Stomach smooth muscle (tissue), 2 donors: ENCODE results near the gene AQP12B.
"Not testable (repeated sequence)": the region's sequence is repeated elsewhere in the genome, so short reads cannot be mapped to it uniquely, and the experiment has no call there.

Experiments
- H3K27ac ChIP-seq: one replicate; pipeline ENCODE4 v1.7.0; 2013; ENCODE audit warnings: mild to moderate bottlenecking, low read length, inconsistent platforms
- H3K27me3 ChIP-seq, 2 donors: one replicate each; pipeline ENCODE4 v1.7.0; 2013; ENCODE audit warnings: low read length in 2 of 2; ENCODE audit not compliant: insufficient read depth in 2 of 2, control insufficient read depth in 1 of 2
- H3K36me3 ChIP-seq, 2 donors: one replicate each; pipeline ENCODE4 v1.7.0; 2013; ENCODE audit warnings: low read length in 2 of 2; ENCODE audit not compliant: control insufficient read depth in 2 of 2, insufficient read depth in 2 of 2
- H3K4me1 ChIP-seq: one replicate; pipeline ENCODE4 v1.7.0; 2013; ENCODE audit warnings: low read length; ENCODE audit not compliant: control insufficient read depth, insufficient read depth
- H3K4me3 ChIP-seq, 2 donors: one replicate each; pipeline ENCODE4 v1.7.0; 2013; ENCODE audit warnings: low read length in 2 of 2
- H3K9ac ChIP-seq, 2 donors: one replicate each; pipeline ENCODE4 v1.7.0; 2013; ENCODE audit warnings: low read length in 2 of 2, mild to moderate bottlenecking in 1 of 2
- H3K9me3 ChIP-seq, 2 donors: one replicate each; pipeline ENCODE4 v1.7.0; 2013; ENCODE audit warnings: low read length in 2 of 2; ENCODE audit not compliant: control insufficient read depth in 2 of 2
- donor health status: healthy.
- donor health status: Pancreatic carcinoma.

The AQP12B gene

GRCh38 chr2:240687741-240688552 is 5.3 kb upstream of the AQP12B start:
- Histone ChIP-seq H3K27ac (no peak overlapping the region), H3K9ac (no peak overlapping the region), H3K4me3 (no peak overlapping the region), H3K27me3 (peaks cover 0 to 3% of the 10 kb centered on the region in 2 donors), H3K9me3 (no peaks in the 10 kb centered on the region), H3K36me3 (no peaks in the 10 kb centered on the region), H3K4me1 (no peaks in the 10 kb centered on the region)

- H3K4me3 ChIP-seq, result no peak overlapping the region
- H3K27me3 ChIP-seq, result peaks cover 0 to 3% of the 10 kb centered on the region in 2 donors
- H3K36me3 ChIP-seq, result no peaks in the 10 kb centered on the region
- H3K9me3 ChIP-seq, result no peaks in the 10 kb centered on the region
- H3K4me1 ChIP-seq, result no peaks in the 10 kb centered on the region
- H3K9ac ChIP-seq, result no peak overlapping the region
- no peak overlapping the region for H3K27ac ChIP-seq
Observed at GRCh38 chr2:240687045-240687740, 4.5 kb upstream of the AQP12B start.

- Histone ChIP-seq H3K4me3 (no peak overlapping the region), H3K9ac (no peak overlapping the region), H3K4me1 (no peaks in the 10 kb centered on the region), H3K27ac (no peak overlapping the region), H3K27me3 (peaks cover 0 to 3% of the 10 kb centered on the region in 2 donors), H3K36me3 (no peaks in the 10 kb centered on the region), H3K9me3 (no peaks in the 10 kb centered on the region)
Observed at GRCh38 chr2:240686460-240686859, 3.8 kb upstream of the AQP12B start.

GRCh38 chr2:240685771-240686371 is 3.2 kb upstream of the AQP12B start:
- Histone ChIP-seq H3K36me3 (no peaks in the 10 kb centered on the region), H3K4me1 (no peaks in the 10 kb centered on the region), H3K4me3 (no peak overlapping the region), H3K9me3 (no peaks in the 10 kb centered on the region), H3K9ac (no peak overlapping the region), H3K27me3 (peaks cover 0 to 3% of the 10 kb centered on the region in 2 donors), H3K27ac (no peak overlapping the region)

GRCh38 chr2:240683980-240684728 is 1.5 kb upstream of the AQP12B start:
- not testable (repeated sequence) for H3K4me1 ChIP-seq, H3K4me3 ChIP-seq, H3K27me3 ChIP-seq, H3K9ac ChIP-seq, H3K36me3 ChIP-seq, H3K9me3 ChIP-seq, H3K27ac ChIP-seq

- not testable (repeated sequence) for H3K4me3 ChIP-seq, H3K27ac ChIP-seq, H3K36me3 ChIP-seq, H3K9me3 ChIP-seq, H3K27me3 ChIP-seq, H3K9ac ChIP-seq, H3K4me1 ChIP-seq
Observed at GRCh38 chr2:240683329-240683979, 769 bp upstream of the AQP12B start.

GRCh38 chr2:240680185-240680584 is 2.5 kb downstream of the AQP12B start:
- H3K36me3 ChIP-seq, H3K9ac ChIP-seq, H3K4me3 ChIP-seq, H3K27ac ChIP-seq, H3K9me3 ChIP-seq, H3K4me1 ChIP-seq, H3K27me3 ChIP-seq: not testable (repeated sequence)

GRCh38 chr2:240678909-240679308 is 3.8 kb downstream of the AQP12B start:
- H3K27me3 ChIP-seq, H3K36me3 ChIP-seq, H3K4me1 ChIP-seq, H3K9me3 ChIP-seq, H3K27ac ChIP-seq, H3K9ac ChIP-seq, H3K4me3 ChIP-seq: not testable (repeated sequence)

GRCh38 chr2:240678043-240678442 is 4.6 kb downstream of the AQP12B start:
- not testable (repeated sequence) for H3K27me3 ChIP-seq, H3K36me3 ChIP-seq, H3K4me1 ChIP-seq, H3K9ac ChIP-seq, H3K27ac ChIP-seq, H3K4me3 ChIP-seq, H3K9me3 ChIP-seq

GRCh38 chr2:240675345-240675744 is 7.3 kb downstream of the AQP12B start:
- H3K4me3 ChIP-seq, H3K4me1 ChIP-seq, H3K36me3 ChIP-seq, H3K27me3 ChIP-seq, H3K27ac ChIP-seq, H3K9ac ChIP-seq, H3K9me3 ChIP-seq: not testable (repeated sequence)
